ENCODE results near the gene HSPA9.

HSPA9 gene

GRCh38 chr5:138595180-138595795, 20.1 kb upstream of the HSPA9 start:
- no peak for DNase-seq (ENCODE audit: low spot score)

- DNase-seq (ENCODE audit: low spot score) = no peak
These were observed 19.3 kb upstream of the HSPA9 start for GRCh38 chr5:138594305-138595058.

GRCh38 chr5:138588013-138588788, 13.0 kb upstream of the HSPA9 start:
- no peak for DNase-seq (ENCODE audit: low spot score)

- DNase-seq (ENCODE audit: low spot score) = no peak
These were observed 10.0 kb upstream of the HSPA9 start for GRCh38 chr5:138585157-138585556.

GRCh38 chr5:138583984-138584637, 8.9 kb upstream of the HSPA9 start:
- DNase-seq (ENCODE audit: low spot score) = no peak

- no peak for DNase-seq (ENCODE audit: low spot score)
These were observed 7.8 kb upstream of the HSPA9 start for GRCh38 chr5:138582959-138583358.

- no peak for DNase-seq (ENCODE audit: low spot score)
These were observed 5.6 kb upstream of the HSPA9 start for GRCh38 chr5:138580777-138581176.

GRCh38 chr5:138580001-138580400, 4.8 kb upstream of the HSPA9 start:
- DNase-seq (ENCODE audit: low spot score) = no peak

- no peak for DNase-seq (ENCODE audit: low spot score)
These were observed 4.3 kb upstream of the HSPA9 start for GRCh38 chr5:138579517-138579863.

GRCh38 chr5:138577452-138577851, 2.3 kb upstream of the HSPA9 start:
- DNase-seq (ENCODE audit: low spot score) = no peak

GRCh38 chr5:138574744-138575193, 432 bp downstream of the HSPA9 start:
- DNase-seq (ENCODE audit: low spot score) = no peak

GRCh38 chr5:138573949-138574670, 1.1 kb downstream of the HSPA9 start:
- DNase-seq (ENCODE audit: low spot score) = peak; percentile 55

- no peak for DNase-seq (ENCODE audit: low spot score)
These were observed 2.0 kb downstream of the HSPA9 start for GRCh38 chr5:138573223-138573622.

GRCh38 chr5:138570871-138571270, 4.3 kb downstream of the HSPA9 start:
- DNase-seq (ENCODE audit: low spot score) = no peak

- DNase-seq (ENCODE audit: low spot score) = no peak
These were observed 5.4 kb downstream of the HSPA9 start for GRCh38 chr5:138569782-138570181.

GRCh38 chr5:138568061-138568824, 7.0 kb downstream of the HSPA9 start:
- DNase-seq (ENCODE audit: low spot score) = no peak

- no peak for DNase-seq (ENCODE audit: low spot score)
These were observed 8.4 kb downstream of the HSPA9 start for GRCh38 chr5:138566792-138567191.

- DNase-seq (ENCODE audit: low spot score) = no peak
These were observed 9.9 kb downstream of the HSPA9 start for GRCh38 chr5:138565100-138565821.

GRCh38 chr5:138564242-138564641, 11.0 kb downstream of the HSPA9 start:
- DNase-seq (ENCODE audit: low spot score) = no peak

GRCh38 chr5:138563340-138564118, 11.7 kb downstream of the HSPA9 start:
- no peak for DNase-seq (ENCODE audit: low spot score)
